Mucosa of rectum (tissue), 2 donors: ENCODE data around the gene NALCN.

Source experiments
- H3K27ac ChIP-seq, 2 donors: one replicate each; pipeline ENCODE4 v1.7.0; 2013; ENCODE audit warnings: inconsistent platforms in 2 of 2, low read depth in 2 of 2, low read length in 2 of 2
- H3K27me3 ChIP-seq, 2 donors: one replicate each; pipeline ENCODE4 v1.7.0; 2013; ENCODE audit warnings: low read length in 2 of 2; ENCODE audit not compliant: control insufficient read depth in 2 of 2, insufficient read depth in 2 of 2
- H3K36me3 ChIP-seq, 2 donors: one replicate each; pipeline ENCODE4 v1.7.0; 2013; ENCODE audit warnings: low read length in 2 of 2; ENCODE audit not compliant: control insufficient read depth in 2 of 2, insufficient read depth in 2 of 2
- H3K4me1 ChIP-seq, 2 donors: one replicate each; pipeline ENCODE4 v1.7.0; 2013; ENCODE audit warnings: low read length in 2 of 2, mild to moderate bottlenecking in 1 of 2; ENCODE audit not compliant: control insufficient read depth in 2 of 2, insufficient read depth in 2 of 2
- H3K4me3 ChIP-seq, 2 donors: one replicate each; pipeline ENCODE4 v1.7.0; 2013; ENCODE audit warnings: low read length in 2 of 2
- H3K9ac ChIP-seq, 2 donors: one replicate each; pipeline ENCODE4 v1.7.0; 2013; ENCODE audit warnings: low read length in 2 of 2, low read depth in 1 of 2, mild to moderate bottlenecking in 1 of 2
- H3K9me3 ChIP-seq, 2 donors: one replicate each; pipeline ENCODE4 v1.7.0; 2013; ENCODE audit warnings: low read length in 2 of 2; ENCODE audit not compliant: control insufficient read depth in 2 of 2
- donor health status: healthy.
- donor health status: Normal muscosa, but diverticular disease.

Gene NALCN

DNA sequence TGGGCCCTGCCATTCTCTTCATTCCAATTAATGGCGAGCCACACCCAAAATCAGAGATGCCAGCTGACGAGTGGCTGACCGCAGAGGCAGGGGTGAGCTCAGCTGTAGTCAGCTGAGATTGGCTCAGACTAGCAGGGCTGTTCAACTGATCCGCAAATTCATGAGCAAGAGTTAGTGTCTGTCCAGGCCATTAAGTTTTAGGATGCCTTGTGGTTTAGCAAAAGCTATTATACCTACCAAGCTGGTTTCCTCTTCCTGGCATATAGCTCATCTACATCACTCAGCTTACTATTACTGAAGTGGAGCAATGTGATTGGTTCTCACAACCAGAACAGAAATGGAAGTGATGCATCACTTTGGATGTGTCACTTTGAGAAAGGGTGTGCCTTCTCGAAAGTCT, 148.7 kb downstream of the NALCN start:
- Histone ChIP-seq H3K4me1 (no peaks in the 10 kb centered on the region), H3K27ac (no peak overlapping the region), H3K9me3 (peaks cover 2 to 5% of the 10 kb centered on the region in 2 donors), H3K27me3 (no peaks in the 10 kb centered on the region), H3K9ac (no peak overlapping the region), H3K4me3 (no peak overlapping the region), H3K36me3 (no peaks in the 10 kb centered on the region)

- Histone ChIP-seq H3K4me1 (no peaks in the 10 kb centered on the region), H3K36me3 (no peaks in the 10 kb centered on the region), H3K9ac (no peak overlapping the region)
Observed at GRCh38 chr13:101265934-101266333, 150.4 kb downstream of the NALCN start.

DNA sequence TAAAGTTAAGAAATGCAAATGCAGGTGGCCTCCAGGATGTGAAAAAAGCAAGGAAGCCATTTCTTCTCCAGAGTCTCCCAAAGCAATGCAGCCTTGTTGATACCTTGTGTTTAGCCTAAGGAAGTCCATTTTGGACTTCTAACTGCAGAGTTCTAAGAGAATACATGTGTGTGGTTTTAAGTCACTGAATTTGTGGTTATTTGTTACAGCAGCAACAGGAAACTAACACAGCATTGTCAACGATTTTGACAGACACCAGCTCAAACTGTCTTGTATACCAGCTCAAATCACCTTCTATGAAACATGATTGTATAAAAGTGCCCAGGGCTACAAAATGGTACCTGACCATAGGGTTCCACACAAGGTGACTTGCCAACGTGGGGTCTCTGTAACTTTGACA, 151.4 kb downstream of the NALCN start:
- Histone ChIP-seq H3K4me1 (no peaks in the 10 kb centered on the region), H3K9me3 (no peaks in the 10 kb centered on the region), H3K27ac (no peak overlapping the region), H3K9ac (no peak overlapping the region), H3K27me3 (no peaks in the 10 kb centered on the region), H3K4me3 (no peak overlapping the region), H3K36me3 (no peaks in the 10 kb centered on the region)

More at GRCh38 chr13:101265934-101266333, 150.4 kb downstream of the NALCN start:
- H3K4me3 ChIP-seq, result no peak overlapping the region
- H3K9me3 ChIP-seq, result peaks cover 0 to 2% of the 10 kb centered on the region in 2 donors
- no peaks in the 10 kb centered on the region for H3K27me3 ChIP-seq
- H3K27ac ChIP-seq, result no peak overlapping the region

DNA sequence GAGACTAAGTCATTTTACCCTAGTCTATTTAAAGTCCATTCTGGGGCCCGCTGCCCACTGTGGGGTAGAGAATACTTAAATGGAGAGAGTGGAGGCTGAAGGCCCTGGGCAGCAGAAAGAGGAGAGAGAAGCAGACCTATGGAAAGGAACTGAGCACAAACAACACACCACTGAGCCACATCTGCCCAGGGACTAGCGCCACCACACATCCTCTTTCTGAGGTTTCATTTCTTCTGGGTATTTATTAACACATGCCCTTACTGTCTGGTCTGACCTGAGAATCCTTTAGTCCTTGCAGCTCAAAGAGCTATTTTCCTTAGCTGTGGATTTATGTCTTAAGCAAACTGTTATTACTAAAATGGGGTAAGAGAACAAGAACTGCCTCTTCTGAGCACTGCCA, 154.0 kb downstream of the NALCN start:
- H3K4me3 ChIP-seq, result no peak overlapping the region
- no peaks in the 10 kb centered on the region for H3K36me3 ChIP-seq
- no peaks in the 10 kb centered on the region for H3K9me3 ChIP-seq
- no peaks in the 10 kb centered on the region for H3K27me3 ChIP-seq
- H3K9ac ChIP-seq, result no peak overlapping the region
- no peaks in the 10 kb centered on the region for H3K4me1 ChIP-seq
- no peak overlapping the region for H3K27ac ChIP-seq

- Histone ChIP-seq H3K4me3 (no peak overlapping the region), H3K9me3 (no peaks in the 10 kb centered on the region), H3K9ac (no peak overlapping the region), H3K36me3 (no peaks in the 10 kb centered on the region), H3K4me1 (no peaks in the 10 kb centered on the region), H3K27me3 (no peaks in the 10 kb centered on the region), H3K27ac (no peak overlapping the region)
Observed at GRCh38 chr13:101258509-101258908, 157.8 kb downstream of the NALCN start.

DNA sequence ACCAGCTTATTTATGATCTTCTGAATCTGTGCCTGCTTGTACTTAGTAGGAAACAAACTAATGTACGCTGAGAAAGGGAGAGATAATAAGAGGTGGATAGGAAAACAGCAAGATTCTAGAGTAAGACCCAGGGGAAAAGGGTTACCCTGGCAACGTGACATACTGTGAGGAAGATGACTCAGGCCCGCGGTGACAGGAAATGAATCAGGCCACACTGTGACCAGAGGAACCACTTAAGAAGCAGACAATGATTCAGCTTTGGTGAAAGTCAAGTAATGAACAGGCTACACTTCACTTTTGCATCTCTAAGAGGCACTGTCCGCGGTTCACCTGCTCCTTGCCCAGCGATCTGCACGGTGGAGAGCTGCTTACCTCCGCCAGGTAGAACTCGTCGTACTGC, 158.2 kb downstream of the NALCN start:
- H3K27ac ChIP-seq, result no peak overlapping the region
- H3K9me3 ChIP-seq, result no peaks in the 10 kb centered on the region
- H3K27me3 ChIP-seq, result no peaks in the 10 kb centered on the region
- no peaks in the 10 kb centered on the region for H3K4me1 ChIP-seq
- H3K36me3 ChIP-seq, result no peaks in the 10 kb centered on the region
- no peak overlapping the region for H3K4me3 ChIP-seq
- H3K9ac ChIP-seq, result no peak overlapping the region

GRCh38 chr13:101248739-101249514, 167.4 kb downstream of the NALCN start:
- Histone ChIP-seq H3K9me3 (no peaks in the 10 kb centered on the region), H3K4me3 (no peak overlapping the region), H3K27me3 (no peaks in the 10 kb centered on the region), H3K27ac (no peak overlapping the region), H3K9ac (no peak overlapping the region), H3K4me1 (no peaks in the 10 kb centered on the region), H3K36me3 (no peaks in the 10 kb centered on the region)

DNA sequence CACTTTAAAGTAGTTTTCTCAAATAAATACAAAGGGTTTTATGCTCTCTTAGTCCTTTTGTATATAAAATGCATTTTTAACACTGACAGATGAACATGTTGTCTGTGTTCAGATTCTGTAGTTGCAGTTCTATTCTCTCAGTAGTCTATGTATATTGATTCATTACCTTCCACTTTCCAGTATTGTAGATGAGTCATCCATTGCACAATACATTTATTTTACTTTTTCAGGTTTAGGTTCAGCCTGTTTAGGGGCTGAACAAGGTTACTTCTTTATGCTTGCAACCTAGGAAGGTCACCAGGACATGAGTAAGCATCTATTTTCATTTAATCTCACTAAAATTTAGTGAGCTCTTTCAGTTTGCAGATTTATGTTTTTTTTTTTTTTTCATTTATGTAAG, 173.6 kb downstream of the NALCN start:
- Histone ChIP-seq H3K27me3 (no peaks in the 10 kb centered on the region), H3K36me3 (no peaks in the 10 kb centered on the region), H3K4me3 (no peak overlapping the region), H3K4me1 (no peaks in the 10 kb centered on the region), H3K9me3 (no peaks in the 10 kb centered on the region), H3K27ac (no peak overlapping the region), H3K9ac (no peak overlapping the region)

- Histone ChIP-seq H3K9ac (no peak overlapping the region), H3K27ac (no peak overlapping the region), H3K27me3 (no peaks in the 10 kb centered on the region), H3K4me1 (no peaks in the 10 kb centered on the region), H3K9me3 (no peaks in the 10 kb centered on the region), H3K36me3 (no peaks in the 10 kb centered on the region), H3K4me3 (no peak overlapping the region)
Observed at GRCh38 chr13:101238555-101238954, 177.8 kb downstream of the NALCN start.

DNA sequence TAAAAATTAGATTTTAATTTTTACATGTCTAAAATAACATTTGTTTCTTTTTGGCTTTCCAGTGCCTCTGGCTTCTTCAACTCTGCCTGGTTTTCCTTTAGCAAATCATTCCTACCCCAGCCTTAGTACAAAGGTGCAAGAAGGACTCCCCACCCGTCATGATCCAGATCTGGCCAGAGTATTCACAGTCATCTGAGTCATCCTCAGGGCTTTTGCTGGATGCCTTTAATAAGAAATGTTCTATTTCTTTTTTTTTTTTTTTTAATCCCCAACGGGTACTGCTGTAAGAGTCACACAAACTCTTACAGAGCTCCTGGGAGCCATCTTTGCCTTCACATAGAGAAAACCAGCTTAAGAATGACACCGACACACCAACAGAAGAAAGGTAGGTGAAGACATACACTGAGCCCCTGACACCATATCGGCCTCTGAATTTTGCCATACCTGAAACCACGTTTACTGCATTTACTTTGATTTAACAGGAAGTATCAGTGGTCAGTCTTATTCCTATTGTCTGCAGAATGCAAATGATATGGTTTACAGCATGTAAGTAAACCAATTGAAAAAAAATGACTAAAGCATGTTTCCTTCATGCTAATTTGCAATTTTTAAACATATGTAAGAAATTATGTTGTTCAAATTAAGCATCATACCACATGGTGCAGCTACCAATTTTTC, 184.4 kb downstream of the NALCN start:
- H3K9ac ChIP-seq, result no peak overlapping the region
- no peaks in the 10 kb centered on the region for H3K27me3 ChIP-seq
- no peak overlapping the region for H3K27ac ChIP-seq
- no peak overlapping the region for H3K4me3 ChIP-seq
- H3K36me3 ChIP-seq, result no peaks in the 10 kb centered on the region
- H3K9me3 ChIP-seq, result no peaks in the 10 kb centered on the region
- H3K4me1 ChIP-seq, result no peaks in the 10 kb centered on the region
